ENCODE data around the gene DNAJB2. TPM values are rescaled to one million over a fixed set of nuclear protein-coding genes. Genes with fewer than 3 reads are reported as not detected.

DNAJB2 gene
- total and polyA plus RNA-seq, 4 donors = 63.7 to 79.6 (median 75.3) TPM

- Histone ChIP-seq H3K27ac (ENCODE audit: low read depth in 1 of 2, low read length in 1 of 2) (peak overlapping the region; percentile 92 to 99), H3K9me3 (ENCODE audit: control insufficient read depth in 4 of 4, insufficient read depth in 3 of 4, low read length in 3 of 4) (no peaks in the 10 kb centered on the region), H3K4me1 (ENCODE audit: control insufficient read depth in 5 of 5, insufficient read depth in 5 of 5, low read length in 5 of 5) (peaks cover 0 to 42% (median 33%) of the 10 kb centered on the region in 5 donors), H3K4me3 (peak overlapping the region; percentile 97), H3K27me3 (ENCODE audit: control insufficient read depth in 3 of 3, insufficient read depth in 3 of 3, low read length in 2 of 3) (no peaks in the 10 kb centered on the region), H3K36me3 (ENCODE audit: control insufficient read depth in 4 of 4, insufficient read depth in 4 of 4, low read length in 4 of 4) (peaks cover 0 to 15% (median 10%) of the 10 kb centered on the region in 4 donors), H3K9ac (ENCODE audit: insufficient read depth in 1 of 2, low read length in 2 of 2) (peak overlapping the region; percentile 89 to 98)
- TF ChIP-seq CTCF (IDR thresholded peaks at IDR 0.05; ENCODE audit: control extremely low read depth, extremely low read depth) = no peak
- DNase-seq = no peak
- 14 to 18% methylated on average over 10 of the region's 10 CpGs for whole genome bisulfite sequencing, 2 donors
- ATAC-seq (ENCODE audit: insufficient read depth, low FRiP score) = no peak
Observed at GRCh38 chr2:219245899-219246230, 33.3 kb upstream of the DNAJB2 start.

GRCh38 chr2:219246559-219246958, 32.6 kb upstream of the DNAJB2 start:
- DNase-seq (no peak), ATAC-seq (ENCODE audit: insufficient read depth, low FRiP score) (no peak)
- H3K27me3 ChIP-seq (ENCODE audit: control insufficient read depth in 3 of 3, insufficient read depth in 3 of 3, low read length in 2 of 3) = no peaks in the 10 kb centered on the region
- peaks cover 0 to 15% (median 11%) of the 10 kb centered on the region in 4 donors for H3K36me3 ChIP-seq (ENCODE audit: control insufficient read depth in 4 of 4, insufficient read depth in 4 of 4, low read length in 4 of 4)
- H3K27ac ChIP-seq (ENCODE audit: low read depth in 1 of 2, low read length in 1 of 2) = no peak overlapping the region
- no peak overlapping the region for H3K9ac ChIP-seq (ENCODE audit: insufficient read depth in 1 of 2, low read length in 2 of 2)
- H3K9me3 ChIP-seq (ENCODE audit: control insufficient read depth in 4 of 4, insufficient read depth in 3 of 4, low read length in 3 of 4) = no peaks in the 10 kb centered on the region
- peaks cover 0 to 42% (median 33%) of the 10 kb centered on the region in 5 donors for H3K4me1 ChIP-seq (ENCODE audit: control insufficient read depth in 5 of 5, insufficient read depth in 5 of 5, low read length in 5 of 5)
- H3K4me3 ChIP-seq = no peak overlapping the region
- no peak for TF ChIP-seq CTCF (IDR thresholded peaks at IDR 0.05; ENCODE audit: control extremely low read depth, extremely low read depth)
- WGBS, 2 donors = 95% methylated on average over 10 of the region's 10 CpGs

GRCh38 chr2:219247678-219248642, 31.2 kb upstream of the DNAJB2 start:
- ATAC-seq (ENCODE audit: insufficient read depth, low FRiP score) (no peak), DNase-seq (no peak)
- no peak overlapping the region for H3K9ac ChIP-seq (ENCODE audit: insufficient read depth in 1 of 2, low read length in 2 of 2)
- H3K9me3 ChIP-seq (ENCODE audit: control insufficient read depth in 4 of 4, insufficient read depth in 3 of 4, low read length in 3 of 4) = no peaks in the 10 kb centered on the region
- no peak for TF ChIP-seq CTCF (IDR thresholded peaks at IDR 0.05; ENCODE audit: control extremely low read depth, extremely low read depth)
- peaks cover 0 to 10% (median 6%) of the 10 kb centered on the region in 3 donors for H3K27me3 ChIP-seq (ENCODE audit: control insufficient read depth in 3 of 3, insufficient read depth in 3 of 3, low read length in 2 of 3)
- H3K4me3 ChIP-seq = no peak overlapping the region
- WGBS, 2 donors = 63 to 78% methylated on average over 17 of the region's 17 CpGs
- H3K36me3 ChIP-seq (ENCODE audit: control insufficient read depth in 4 of 4, insufficient read depth in 4 of 4, low read length in 4 of 4) = peaks cover 0 to 15% (median 11%) of the 10 kb centered on the region in 4 donors
- peak overlapping the region in 1 of 2 donors; percentile 70 for H3K27ac ChIP-seq (ENCODE audit: low read depth in 1 of 2, low read length in 1 of 2)
- peaks cover 0 to 42% (median 34%) of the 10 kb centered on the region in 5 donors for H3K4me1 ChIP-seq (ENCODE audit: control insufficient read depth in 5 of 5, insufficient read depth in 5 of 5, low read length in 5 of 5)

All from lung (tissue), 12 donors.